SK-N-SH (cell line): ENCODE data around the gene POC5. TPM values are rescaled to one million over a fixed set of nuclear protein-coding genes. Genes with fewer than 3 reads are reported as not detected.
"Not testable (repeated sequence)": the region's sequence is repeated elsewhere in the genome, so short reads cannot be mapped to it uniquely, and the experiment has no call there.

ENCODE experiments used
- CTCF ChIA-PET: fragments of 300-600, 350-600 bp; formaldehyde crosslinking; extraction: SDS; loops from one replicate; lab custom pipeline; 2021; lab: Yijun Ruan, JAX
- POLR2A ChIA-PET: fragments of 350-600 bp; sonication (Branson Sonifier 250); formaldehyde crosslinking; extraction: SDS; loops from one replicate; lab custom pipeline; 2020; ENCODE audit warnings: antibody characterized with exemption, inconsistent platforms; lab: Yijun Ruan, JAX
- DNase-seq: peaks from one replicate; pipeline ENCODE4 v3.0.0; 2012
- H2AFZ ChIP-seq: fragments of 200-600 bp; sonication (generic); 2 replicates; pipeline ENCODE4 v1.8.1; 2016; ENCODE audit warnings: antibody characterized with exemption, mild to moderate bottlenecking, low read depth
- H3F3A ChIP-seq: fragments of 200-600 bp; sonication (generic); replicated peaks from 2 replicates; pipeline ENCODE3; 2016; ENCODE audit warnings: antibody characterized with exemption, mild to moderate bottlenecking; ENCODE audit not compliant: insufficient read depth
- H3K27ac ChIP-seq, 2 experiments: fragments of 200-500 bp in 1 of 2; fragments of 200-600 bp in 1 of 2; sonication (Bioruptor generic) in 1 of 2; sonication (generic), shearing (Covaris generic) in 1 of 2; 2 replicates each; pipeline versions ENCODE4 v1.5.1 to v1.6.1; 2014 to 2016; ENCODE audit warnings: low read depth in 2 of 2, inconsistent platforms in 1 of 2, low read length in 1 of 2, mild to moderate bottlenecking in 1 of 2, mixed read lengths in 1 of 2
- H3K27me3 ChIP-seq: fragments of 200-600 bp; sonication (generic), shearing (Covaris generic); 2 replicates; pipeline ENCODE4 v1.6.1; 2016; ENCODE audit warnings: mixed run types; ENCODE audit not compliant: insufficient read depth
- H3K36me3 ChIP-seq, 2 experiments: fragments of 200-500 bp in 1 of 2; fragments of 200-600 bp in 1 of 2; sonication (Bioruptor generic) in 1 of 2; sonication (generic) in 1 of 2; replicated peaks in 1 of 2; 2 replicates each; pipeline versions ENCODE3 to v1.5.1; 2014 to 2016; ENCODE audit warnings: low read length in 1 of 2, mild to moderate bottlenecking in 1 of 2; ENCODE audit not compliant: insufficient read depth in 2 of 2, control insufficient read depth in 1 of 2
- H3K4me1 ChIP-seq, 2 experiments: fragments of 200-500 bp in 1 of 2; fragments of 200-600 bp in 1 of 2; sonication (Bioruptor generic) in 1 of 2; sonication (generic), shearing (Covaris generic) in 1 of 2; 2 replicates each; pipeline versions ENCODE4 v1.5.1 to v1.6.1; 2014 to 2016; ENCODE audit warnings: low read depth in 1 of 2, low read length in 1 of 2, mixed run types in 1 of 2; ENCODE audit not compliant: insufficient read depth in 2 of 2, control insufficient read depth in 1 of 2
- H3K4me2 ChIP-seq: fragments of 200-600 bp; sonication (generic), shearing (Covaris generic); 2 replicates; pipeline ENCODE4 v1.6.1; 2017; ENCODE audit warnings: mixed run types
- H3K4me3 ChIP-seq, 2 experiments: fragments of 200-500 bp in 1 of 2; fragments of 200-600 bp in 1 of 2; sonication (Bioruptor generic) in 1 of 2; sonication (generic), shearing (Covaris generic) in 1 of 2; 2 replicates each; pipeline versions ENCODE4 v1.5.1 to v1.8.1; 2014 to 2016; ENCODE audit warnings: low read depth in 2 of 2, inconsistent platforms in 1 of 2, low read length in 1 of 2, mild to moderate bottlenecking in 1 of 2, mixed read lengths in 1 of 2, moderate library complexity in 1 of 2
- H3K79me2 ChIP-seq: fragments of 200-600 bp; sonication (generic); 2 replicates; pipeline ENCODE4 v1.8.1; 2017; ENCODE audit warnings: mild to moderate bottlenecking; ENCODE audit not compliant: insufficient read depth
- H3K9ac ChIP-seq: fragments of 200-600 bp; sonication (generic); 2 replicates; pipeline ENCODE4 v1.6.1; 2017; ENCODE audit warnings: mixed run types
- H3K9me2 ChIP-seq: fragments of 200-600 bp; sonication (generic); 2 replicates; pipeline ENCODE4 v1.6.1; 2017; ENCODE audit warnings: mixed run types
- H3K9me3 ChIP-seq: fragments of 200-600 bp; sonication (generic); 2 replicates; pipeline ENCODE4 v1.6.1; 2017; ENCODE audit warnings: mixed run types, mild to moderate bottlenecking, moderate library complexity
- H4K20me1 ChIP-seq: fragments of 200-600 bp; sonication (generic); 2 replicates; pipeline ENCODE4 v1.6.1; 2017; ENCODE audit warnings: mild to moderate bottlenecking, mixed run types; ENCODE audit not compliant: insufficient read depth
- EZH2phosphoT487 ChIP-seq: fragments of 200-600 bp; sonication (generic); IDR thresholded peaks from 2 replicates; pipeline ENCODE4 v1.6.1; 2017; ENCODE audit warnings: low read depth, mixed run types, mild to moderate bottlenecking, antibody characterized with exemption, moderate library complexity, borderline replicate concordance
- FOXJ3 ChIP-seq: sonication (generic); formaldehyde crosslinking; IDR thresholded peaks from 2 replicates; pipeline ENCODE4 v1.5.1; 2020; ENCODE audit warnings: mild to moderate bottlenecking, missing genetic modification reagents
- FOXM1 ChIP-seq: IDR thresholded peaks from 2 replicates; pipeline ENCODE4 v1.4.0; 2012; ENCODE audit warnings: low read depth, mild to moderate bottlenecking
- GABPA ChIP-seq: IDR thresholded peaks from 2 replicates; pipeline ENCODE4 v1.4.0; 2012; ENCODE audit warnings: low read depth, mild to moderate bottlenecking
- GATA2 ChIP-seq: sonication (generic); formaldehyde crosslinking; IDR thresholded peaks from 2 replicates; pipeline ENCODE4 v1.5.0; 2020; ENCODE audit warnings: mild to moderate bottlenecking, missing genetic modification reagents
- IRF3 ChIP-seq: fragments of 150-350 bp; IDR thresholded peaks from 2 replicates; pipeline ENCODE4 v1.6.1; 2016; ENCODE audit warnings: mild to moderate bottlenecking, low read depth, low read length
- JUND ChIP-seq: IDR thresholded peaks from 2 replicates; pipeline ENCODE4 v1.4.0; 2012
- MAX ChIP-seq: IDR thresholded peaks from 2 replicates; pipeline ENCODE4 v1.4.0; 2012; ENCODE audit warnings: low read depth
- MEF2A ChIP-seq: IDR thresholded peaks from 2 replicates; pipeline ENCODE4 v1.4.0; 2012; ENCODE audit warnings: low read depth, borderline replicate concordance
- MXI1 ChIP-seq: IDR thresholded peaks from 2 replicates; pipeline ENCODE4 v1.6.1; 2012; ENCODE audit warnings: mild to moderate bottlenecking, low read depth, low read length, improper control_type of control experiment
- POLR2AphosphoS5 ChIP-seq: IDR thresholded peaks from 2 replicates; pipeline ENCODE4 v1.6.1; 2012; ENCODE audit warnings: low read depth, low read length
- RAD21 ChIP-seq: IDR thresholded peaks from 2 replicates; pipeline ENCODE4 v1.6.1; 2012; ENCODE audit warnings: mild to moderate bottlenecking, low read length
- RXRA ChIP-seq: IDR thresholded peaks from 2 replicates; pipeline ENCODE4 v1.4.0; 2012; ENCODE audit warnings: low read depth, mild to moderate bottlenecking, borderline replicate concordance
- SIN3A ChIP-seq: IDR thresholded peaks from 2 replicates; pipeline ENCODE4 v1.6.1; 2012; ENCODE audit warnings: low read depth, mild to moderate bottlenecking, low read length, moderate library complexity, borderline replicate concordance
- TEAD4 ChIP-seq: IDR thresholded peaks from 2 replicates; pipeline ENCODE4 v1.4.0; 2012; ENCODE audit warnings: mild to moderate bottlenecking, borderline replicate concordance; ENCODE audit not compliant: insufficient read depth
- YY1 ChIP-seq: IDR thresholded peaks from 2 replicates; pipeline ENCODE4 v1.4.0; 2012; ENCODE audit warnings: low read depth, mild to moderate bottlenecking
- WGBS: methylation state at CpG from one replicate; pipeline ENCODE4 v1.1.6; 2017; ENCODE audit warnings: low lambda C conversion rate; 5-methylcytosine and 5-hydroxymethylcytosine counted together
- polyA plus RNA-seq, 3 experiments: library from polyadenylated mRNA; depleted of rRNA; stranded (reverse); fragments of >200 nt; gene quantifications; 2 replicates each; pipeline ENCODE4 v1.2.3, GENCODE V29; 2012

Gene POC5
- polyA plus RNA-seq, 1 of the 3 experiments (the other 2 are of a cell fraction), result 15.9 TPM

- ChIA-PET POLR2A (no interaction called here), CTCF (interaction anchor here (0.9 to 1.0 kb wide), 2 partner anchors 446 to 527 kb away, joined by 3 read pairs; no protein-coding TSS in a partner anchor)
- Histone ChIP-seq H3K27ac (no peak overlapping the region), H3K4me1 (no peaks in the 10 kb centered on the region), H3F3A (no peaks in the 10 kb centered on the region), H3K9me2 (no peaks in the 10 kb centered on the region), H4K20me1 (no peaks in the 10 kb centered on the region), H3K36me3 (no peaks in the 10 kb centered on the region), H3K9ac (no peak overlapping the region), H3K9me3 (no peaks in the 10 kb centered on the region), H2AFZ (no peak overlapping the region), H3K27me3 (no peaks in the 10 kb centered on the region), H3K4me2 (no peak overlapping the region), H3K4me3 (no peak overlapping the region), H3K79me2 (no peaks in the 10 kb centered on the region)
- DNase-seq, result no peak
- 74% methylated on average over 3 of the region's 3 CpGs for WGBS
- TF ChIP-seq SIN3A (no peak), MXI1 (no peak)
Measured at GRCh38 chr5:75729321-75729720, 12.1 kb upstream of the POC5 start.

- no peaks in the 10 kb centered on the region for H3K36me3 ChIP-seq
- H3K79me2 ChIP-seq, result no peaks in the 10 kb centered on the region
- no peak overlapping the region for H3K4me3 ChIP-seq
- 66% methylated on average over 2 of the region's 2 CpGs for WGBS
- no peaks in the 10 kb centered on the region for H3K9me2 ChIP-seq
- no peaks in the 10 kb centered on the region for H3K4me1 ChIP-seq
- CTCF ChIA-PET, result interaction anchor here (1.6 to 1.7 kb wide), 2 partner anchors 447 to 527 kb away, joined by 3 to 5 read pairs; no protein-coding TSS in a partner anchor
- no peak for TF ChIP-seq EZH2phosphoT487
- TF ChIP-seq MEF2A, result no peak
- no peak for TF ChIP-seq RXRA
- TF ChIP-seq IRF3, result no peak
- no peak for TF ChIP-seq MAX
- no peak for TF ChIP-seq YY1
- no peak for TF ChIP-seq GABPA
- TF ChIP-seq RAD21, result no peak
- TF ChIP-seq TEAD4, result no peak
- no peak for TF ChIP-seq FOXJ3 (CRISPR knock-in tag)
- no peak for TF ChIP-seq GATA2 (CRISPR knock-in tag)
- TF ChIP-seq FOXM1, result no peak
- TF ChIP-seq JUND, result no peak
- no peak for TF ChIP-seq POLR2AphosphoS5
- no peaks in the 10 kb centered on the region for H3K27me3 ChIP-seq
- H3K27ac ChIP-seq, result no peak overlapping the region
- no peak overlapping the region for H3K4me2 ChIP-seq
- H2AFZ ChIP-seq, result no peak overlapping the region
- no peak overlapping the region for H3K9ac ChIP-seq
- no peaks in the 10 kb centered on the region for H4K20me1 ChIP-seq
- no peak for DNase-seq
- POLR2A ChIA-PET, result no interaction called here
- no peaks in the 10 kb centered on the region for H3K9me3 ChIP-seq
- H3F3A ChIP-seq, result no peaks in the 10 kb centered on the region
Measured at GRCh38 chr5:75727931-75728330, 10.7 kb upstream of the POC5 start.

- H3K9me3 ChIP-seq, H3K79me2 ChIP-seq, H3K4me2 ChIP-seq, H3K4me3 ChIP-seq, DNase-seq, H3K36me3 ChIP-seq, H3K27ac ChIP-seq, H3K9me2 ChIP-seq, H4K20me1 ChIP-seq, H3F3A ChIP-seq, H3K9ac ChIP-seq, H2AFZ ChIP-seq, H3K4me1 ChIP-seq, H3K27me3 ChIP-seq, POLR2A ChIA-PET: not testable (repeated sequence)
- CTCF ChIA-PET, result interaction anchor here (0.8 to 3.1 kb wide), 2 partner anchors 9 to 530 kb away, joined by 3 to 13 read pairs; no protein-coding TSS in a partner anchor
Measured at GRCh38 chr5:75726224-75726623, 9.0 kb upstream of the POC5 start.
